T47D (cell line): ENCODE measurements around the gene TTLL11.

Experiments
- DNase-seq, 2 experiments: peaks; one replicate each; pipeline versions ENCODE4 v3.0.0 to v3.0.0-alpha.2; 2011 to 2012; ENCODE audit warnings: low read depth in 1 of 2, low spot score in 1 of 2
- JUND ChIP-seq: IDR thresholded peaks from 2 replicates; pipeline ENCODE4 v1.6.1; 2012; ENCODE audit warnings: low read depth
- in situ Hi-C: cut with HindIII; loops from 2 replicates; pipeline ENCODE4 v1.10.0; 2016; ENCODE audit warnings: low sequenced_read_pairs, low pct_unique_long_range_greater_than_20kb

Gene TTLL11

GRCh38 chr9:121927636-121928035 lies 165.5 kb downstream of the TTLL11 start:
- no peak for TF ChIP-seq JUND
- in situ Hi-C loops: no loop called here
- no peak for DNase-seq

- no peak for TF ChIP-seq JUND
- in situ Hi-C loops: no loop called here
Observed at GRCh38 chr9:121927081-121927480, 166.0 kb downstream of the TTLL11 start.

GRCh38 chr9:121926351-121926801 lies 166.7 kb downstream of the TTLL11 start:
- DNase-seq: no peak
- TF ChIP-seq JUND: no peak
- in situ Hi-C loops: no loop called here

More at GRCh38 chr9:121927081-121927480, 166.0 kb downstream of the TTLL11 start:
- no peak for DNase-seq

GRCh38 chr9:121925935-121926334 lies 167.2 kb downstream of the TTLL11 start:
- no peak for DNase-seq
- TF ChIP-seq JUND: no peak
- in situ Hi-C loops: no loop called here

- DNase-seq: no peak
- TF ChIP-seq JUND: no peak
Observed at GRCh38 chr9:121924700-121925099, 168.4 kb downstream of the TTLL11 start.

GRCh38 chr9:121921444-121921843 lies 171.7 kb downstream of the TTLL11 start:
- no peak for TF ChIP-seq JUND
- in situ Hi-C loops: no loop called here
- no peak for DNase-seq

More at GRCh38 chr9:121924700-121925099, 168.4 kb downstream of the TTLL11 start:
- in situ Hi-C loops: no loop called here

- no peak for TF ChIP-seq JUND
- in situ Hi-C loops: no loop called here
- DNase-seq: no peak
Observed at GRCh38 chr9:121917375-121918335, 175.5 kb downstream of the TTLL11 start.

GRCh38 chr9:121915304-121915625 lies 177.8 kb downstream of the TTLL11 start:
- no peak for DNase-seq
- TF ChIP-seq JUND: no peak
- in situ Hi-C loops: no loop called here

- TF ChIP-seq JUND: no peak
- in situ Hi-C loops: no loop called here
- DNase-seq: peak in 1 of 2 experiments; percentile 33
Observed at GRCh38 chr9:121914604-121915303, 178.4 kb downstream of the TTLL11 start.

GRCh38 chr9:121914017-121914595 lies 179.0 kb downstream of the TTLL11 start:
- in situ Hi-C loops: no loop called here
- no peak for DNase-seq
- TF ChIP-seq JUND: no peak

- in situ Hi-C loops: no loop called here
- no peak for TF ChIP-seq JUND
Observed at GRCh38 chr9:121912812-121913627, 180.1 kb downstream of the TTLL11 start.

GRCh38 chr9:121910491-121911040 lies 182.5 kb downstream of the TTLL11 start:
- DNase-seq: no peak
- TF ChIP-seq JUND: no peak
- in situ Hi-C loops: no loop called here

More at GRCh38 chr9:121912812-121913627, 180.1 kb downstream of the TTLL11 start:
- no peak for DNase-seq
